ENCODE data around the gene GNAL. TPM values are rescaled to one million over a fixed set of nuclear protein-coding genes. Genes with fewer than 3 reads are reported as not detected.
"Not testable (repeated sequence)": the region's sequence is repeated elsewhere in the genome, so short reads cannot be mapped to it uniquely, and the experiment has no call there.

Gene GNAL
- total RNA-seq, 1 experiment from 2014 or later: 1.6 TPM

GRCh38 chr18:11849279-11849678, 160.2 kb downstream of the GNAL start:
- no peak for DNase-seq (ENCODE audit: low spot score)

GRCh38 chr18:11849841-11850634, 161.0 kb downstream of the GNAL start:
- DNase-seq (ENCODE audit: low spot score): peak; percentile 82

GRCh38 chr18:11850821-11851145, 161.7 kb downstream of the GNAL start:
- DNase-seq (ENCODE audit: low spot score): no peak

GRCh38 chr18:11851146-11851805, 162.2 kb downstream of the GNAL start, which contains the start of gene CHMP1B:
TSS of gene CHMP1B (plus strand) at chr18:11851413. CDS start at chr18:11851512, 99 bp downstream.
- peak; percentile 93 for DNase-seq (ENCODE audit: low spot score)

GRCh38 chr18:11851806-11852337, 162.8 kb downstream of the GNAL start:
- no peak for DNase-seq (ENCODE audit: low spot score)

- not testable (repeated sequence) for DNase-seq (ENCODE audit: low spot score)
Observed at GRCh38 chr18:11854554-11854953, 165.5 kb downstream of the GNAL start.

- peak; percentile 100 for DNase-seq (ENCODE audit: low spot score)
Observed at GRCh38 chr18:11857177-11857887, 168.3 kb downstream of the GNAL start.

- no peak for DNase-seq (ENCODE audit: low spot score)
Observed at GRCh38 chr18:11859282-11859830, 170.3 kb downstream of the GNAL start.

- peak; percentile 97 for DNase-seq (ENCODE audit: low spot score)
Observed at GRCh38 chr18:11859903-11860407, 170.9 kb downstream of the GNAL start.

GRCh38 chr18:11860594-11861450, 171.8 kb downstream of the GNAL start:
- DNase-seq (ENCODE audit: low spot score): no peak

- DNase-seq (ENCODE audit: low spot score): no peak
Observed at GRCh38 chr18:11861583-11862288, 172.7 kb downstream of the GNAL start.

- no peak for DNase-seq (ENCODE audit: low spot score)
Observed at GRCh38 chr18:11862468-11863137, 173.5 kb downstream of the GNAL start.

GRCh38 chr18:11864471-11864870, 175.4 kb downstream of the GNAL start:
- DNase-seq (ENCODE audit: low spot score): no peak

GRCh38 chr18:11865071-11865470, 176.0 kb downstream of the GNAL start:
- DNase-seq (ENCODE audit: low spot score): no peak

GRCh38 chr18:11866329-11866728, 177.3 kb downstream of the GNAL start:
- DNase-seq (ENCODE audit: low spot score): no peak

GRCh38 chr18:11866764-11867163, 177.7 kb downstream of the GNAL start:
- no peak for DNase-seq (ENCODE audit: low spot score)

- no peak for DNase-seq (ENCODE audit: low spot score)
Observed at GRCh38 chr18:11868230-11868629, 179.2 kb downstream of the GNAL start.

- DNase-seq (ENCODE audit: low spot score): no peak
Observed at GRCh38 chr18:11871501-11871900, 182.4 kb downstream of the GNAL start.

GRCh38 chr18:11872479-11873136, 183.5 kb downstream of the GNAL start:
- peak; percentile 51 for DNase-seq (ENCODE audit: low spot score)
